K562 (cell line): Measurements from ENCODE around the gene DLK1. TPM values are rescaled to one million over a fixed set of nuclear protein-coding genes. Genes with fewer than 3 reads are reported as not detected.

ENCODE experiments used
- ATAC-seq: fragments of 200-7000 bp; cut with Tn5 transposase; 3 replicates; pipeline ENCODE4 v1.9.1; 2020; ENCODE audit warnings: moderate library complexity
- BruUV-seq: library from RNA; stranded (reverse); fragments of 400-500 nt; replicated peaks from 2 replicates; lab custom pipeline; 2021; lab: Mats Ljungman, UMichigan
- CTCF ChIA-PET: fragments of 300-600 bp; formaldehyde crosslinking; extraction: SDS; loops from one replicate; lab custom pipeline; 2021; ENCODE audit warnings: low intra/inter-chr PET ratio; lab: Yijun Ruan, JAX
- POLR2A ChIA-PET: fragments of 300-600, 350-650 bp; sonication (Branson Sonifier 250); formaldehyde crosslinking; extraction: SDS; loops from one replicate; lab custom pipeline; 2021; ENCODE audit warnings: antibody characterized with exemption, inconsistent platforms; lab: Yijun Ruan, JAX
- DNase-seq, 4 experiments: peaks; one replicate each; pipeline versions ENCODE4 v3.0.0 to v3.0.0-alpha.2; 2011 to 2018; ENCODE audit warnings: low spot score in 3 of 4, mixed read lengths in 3 of 4; ENCODE audit errors: extremely low read depth in 1 of 4
- FAIRE-seq: peaks from 2 replicates; lab custom pipeline; 2011; peaks lifted over from hg19 to GRCh38; lab: Jason Lieb, UNC
- H2AFZ ChIP-seq: 2 replicates; pipeline ENCODE4 v1.6.0; 2011; ENCODE audit warnings: low read depth, low read length, control low read depth, inconsistent platforms
- H3K27ac ChIP-seq: fragments of 200-600 bp; 3 replicates; pipeline ENCODE4 v1.8.0; 2011; ENCODE audit warnings: low read depth, mild to moderate bottlenecking, control low read depth, inconsistent platforms, low read length, moderate library complexity, mixed read lengths; ENCODE audit errors: extremely low read depth
- H3K27me3 ChIP-seq, 2 experiments: fragments of 300-600 bp in 1 of 2; 2 replicates in 1 of 2; 3 replicates in 1 of 2; pipeline versions ENCODE4 v1.6.0 to v1.8.0; 2011; ENCODE audit warnings: inconsistent platforms in 2 of 2, low read length in 2 of 2, mild to moderate bottlenecking in 1 of 2, mixed read lengths in 1 of 2, moderate library complexity in 1 of 2; ENCODE audit not compliant: control insufficient read depth in 2 of 2, insufficient read depth in 2 of 2
- H3K36me3 ChIP-seq: fragments of 300-600 bp; 3 replicates; pipeline ENCODE4 v1.8.0; 2011; ENCODE audit warnings: mild to moderate bottlenecking, low read length, inconsistent platforms; ENCODE audit not compliant: control insufficient read depth, insufficient read depth
- H3K4me1 ChIP-seq, 2 experiments: fragments of 200-600 bp in 1 of 2; replicated peaks in 1 of 2; 2 replicates in 1 of 2; 3 replicates in 1 of 2; pipeline versions ENCODE4 v1.5.1 to v1.8.0; 2011; ENCODE audit warnings: inconsistent platforms in 2 of 2, low read length in 2 of 2, mild to moderate bottlenecking in 1 of 2, mixed read lengths in 1 of 2, moderate library complexity in 1 of 2; ENCODE audit not compliant: control insufficient read depth in 2 of 2, insufficient read depth in 2 of 2
- H3K4me2 ChIP-seq: 2 replicates; pipeline ENCODE4 v1.6.1; 2011; ENCODE audit warnings: low read length, control low read depth, inconsistent platforms, mixed read lengths; ENCODE audit not compliant: insufficient read depth
- H3K4me3 ChIP-seq: fragments of 200-600 bp; sonication (generic), shearing (Covaris generic); 2 replicates; pipeline ENCODE4 v1.5.1; 2016; ENCODE audit warnings: control low read depth, inconsistent platforms
- H3K79me2 ChIP-seq: fragments of 200-600 bp; 3 replicates; pipeline ENCODE4 v1.8.0; 2011; ENCODE audit warnings: low read length, inconsistent platforms; ENCODE audit not compliant: control insufficient read depth, insufficient read depth
- H3K9ac ChIP-seq, 2 experiments: 2 replicates each; pipeline versions ENCODE4 v1.6.0 to v1.6.1; 2011; ENCODE audit warnings: low read depth in 2 of 2, low read length in 2 of 2, control low read depth in 1 of 2, inconsistent platforms in 1 of 2, mild to moderate bottlenecking in 1 of 2, mixed read lengths in 1 of 2; ENCODE audit not compliant: insufficient read depth in 1 of 2
- H3K9me1 ChIP-seq: one replicate; pipeline ENCODE4 v1.6.0; 2011; ENCODE audit warnings: inconsistent platforms, mild to moderate bottlenecking, low read length, moderate library complexity; ENCODE audit not compliant: control insufficient read depth, insufficient read depth
- H3K9me3 ChIP-seq: replicated peaks from 2 replicates; pipeline ENCODE4 v1.5.1; 2011; ENCODE audit warnings: low read depth, low read length, inconsistent platforms; ENCODE audit not compliant: control insufficient read depth, insufficient read depth
- H4K20me1 ChIP-seq: replicated peaks from 2 replicates; pipeline ENCODE4 v1.6.1; 2011; ENCODE audit warnings: low read length, inconsistent platforms, mixed read lengths; ENCODE audit not compliant: control insufficient read depth, insufficient read depth
- CHCHD3 ChIP-seq: fragments of 250-450 bp; sonication (Bioruptor Pico); IDR thresholded peaks from 2 replicates; pipeline ENCODE4 v2.1.2; 2022; ENCODE audit warnings: mild to moderate bottlenecking
- GATAD2A ChIP-seq: fragments of 450-650 bp; IDR thresholded peaks from 2 replicates; pipeline ENCODE4 v1.6.1; 2017
- HNRNPLL ChIP-seq: fragments of 200-400 bp; formaldehyde crosslinking; IDR thresholded peaks from 2 replicates; pipeline ENCODE4 v1.6.1; 2017; ENCODE audit warnings: low read length, low read depth, mild to moderate bottlenecking; ENCODE audit not compliant: poor library complexity, severe bottlenecking
- KLF1 ChIP-seq: fragments of 450-650 bp; IDR thresholded peaks from 2 replicates; pipeline ENCODE4 v1.6.1; 2016; ENCODE audit warnings: missing genetic modification characterization, missing compliant biosample characterization
- TCF3 ChIP-seq: sonication (generic); formaldehyde crosslinking; IDR thresholded peaks from 2 replicates; pipeline ENCODE4 v1.4.0; 2020; ENCODE audit warnings: mild to moderate bottlenecking, missing genetic modification reagents
- ZFX ChIP-seq: sonication (generic); formaldehyde crosslinking; IDR thresholded peaks from 2 replicates; pipeline ENCODE4 v1.8.0; 2022; ENCODE audit warnings: mild to moderate bottlenecking, missing genetic modification reagents, moderate library complexity
- WGBS: fragments of 100-300 bp; shearing (Covaris generic); methylation state at CpG from one replicate; pipeline ENCODE4 v1.1.6; 2016; ENCODE audit warnings: low coverage, mixed read lengths; ENCODE audit not compliant: insufficient coverage; ENCODE audit errors: missing lambda C conversion rate; 5-methylcytosine and 5-hydroxymethylcytosine counted together
- in situ Hi-C: fragments of 300-500 bp; cut with MboI; formaldehyde crosslinking; loops from 4 replicates; pipeline ENCODE4 v1.15.0; 2018; ENCODE audit warnings: inconsistent platforms, mixed read lengths
- intact Hi-C: fragments of 100-400 bp; cut with micrococcal nuclease; formaldehyde crosslinking; loops from 2 replicates; pipeline ENCODE4 v1.14.2; 2022
- polyA plus RNA-seq, 8 experiments: library from polyadenylated mRNA; depleted of rRNA in 4 of 8; stranded (reverse) in 5 of 8; unstranded in 3 of 8; fragments of >200 nt; fragmentation: Nextera tagmentation in 2 of 8; fragmentation: Illumina TruSeq in 1 of 8; extraction: Ambion mirVana in 2 of 8; extraction: Trizol in 1 of 8; gene quantifications; 2 replicates each; pipeline versions ENCODE4 v1.2.1 to v1.2.3, GENCODE V29; 2011 to 2014; ENCODE audit warnings: inconsistent platforms in 1 of 8, missing spikeins in 1 of 8
- total RNA-seq, 7 experiments: library from RNA; depleted of rRNA in 6 of 7; stranded (reverse); fragments of >200 nt in 6 of 7; fragmentation: Illumina TruSeq in 2 of 7; extraction: Trizol in 2 of 7; gene quantifications; 2 replicates each; pipeline versions ENCODE4 v1.2.1 to v1.2.3, GENCODE V29; 2011 to 2021; ENCODE audit warnings: low replicate concordance in 1 of 7
- TF ChIP-seq, protein P1 (sequence below), 2 experiments: fragments of 450-650 bp; IDR thresholded peaks; 2 replicates each; pipeline ENCODE4 v1.6.1; 2016
- TF ChIP-seq, protein P2 (sequence below): sonication (generic); formaldehyde crosslinking; IDR thresholded peaks from 2 replicates; pipeline ENCODE4 v1.8.1; 2023; ENCODE audit warnings: mild to moderate bottlenecking, missing genetic modification reagents
- TF ChIP-seq, protein P3 (sequence below): fragments of 450-650 bp; IDR thresholded peaks from 2 replicates; pipeline ENCODE4 v1.6.1; 2017; ENCODE audit warnings: antibody characterized with exemption, mild to moderate bottlenecking

The DLK1 gene
- total and polyA plus RNA-seq, 9 of the 15 experiments (the other 6 are each of a cell fraction or from before 2014, with no cell fraction given): 4.4 to 97.2 (median 15.3) TPM

DNA sequence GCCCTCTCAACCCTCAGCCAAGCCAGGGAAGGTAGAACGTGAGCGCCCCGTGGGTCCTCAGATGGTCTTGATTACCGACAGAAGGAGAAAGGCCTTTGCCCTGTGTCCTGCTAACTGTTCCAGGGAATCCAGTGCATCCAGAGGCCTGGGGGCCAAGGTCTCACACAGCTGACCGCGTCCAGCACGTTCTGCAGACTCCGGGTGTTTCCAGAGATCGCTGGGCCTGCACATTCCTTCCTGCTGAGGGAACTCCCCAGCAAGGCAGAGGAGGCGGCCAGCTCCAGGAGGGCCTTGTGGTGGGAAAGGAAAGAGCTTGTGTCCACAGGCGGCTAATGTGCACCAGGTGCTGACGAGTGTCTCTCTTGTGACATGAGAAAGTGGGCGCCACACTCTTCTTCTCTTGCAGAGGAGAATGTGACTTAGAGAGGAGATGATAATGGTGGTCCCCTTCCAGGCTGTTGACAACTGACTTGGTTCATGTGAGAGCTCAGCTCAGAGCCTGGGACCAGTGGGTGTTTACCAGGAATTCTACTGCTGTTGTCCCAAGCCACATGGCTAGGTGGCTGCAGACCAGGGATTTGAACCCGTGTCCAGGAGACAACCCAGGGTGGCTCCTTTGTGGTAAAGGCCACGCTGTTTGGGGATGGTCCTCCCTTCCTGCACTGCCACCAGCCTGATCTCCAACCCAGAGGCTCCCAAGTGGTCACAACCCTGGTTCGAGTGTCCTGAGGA, 46.8 kb upstream of the DLK1 start:
- H3K9me3 ChIP-seq: no peaks in the 10 kb centered on the region
- TF ChIP-seq CHCHD3 (CRISPR knock-in tag): no peak
- TF ChIP-seq, protein P1, sequence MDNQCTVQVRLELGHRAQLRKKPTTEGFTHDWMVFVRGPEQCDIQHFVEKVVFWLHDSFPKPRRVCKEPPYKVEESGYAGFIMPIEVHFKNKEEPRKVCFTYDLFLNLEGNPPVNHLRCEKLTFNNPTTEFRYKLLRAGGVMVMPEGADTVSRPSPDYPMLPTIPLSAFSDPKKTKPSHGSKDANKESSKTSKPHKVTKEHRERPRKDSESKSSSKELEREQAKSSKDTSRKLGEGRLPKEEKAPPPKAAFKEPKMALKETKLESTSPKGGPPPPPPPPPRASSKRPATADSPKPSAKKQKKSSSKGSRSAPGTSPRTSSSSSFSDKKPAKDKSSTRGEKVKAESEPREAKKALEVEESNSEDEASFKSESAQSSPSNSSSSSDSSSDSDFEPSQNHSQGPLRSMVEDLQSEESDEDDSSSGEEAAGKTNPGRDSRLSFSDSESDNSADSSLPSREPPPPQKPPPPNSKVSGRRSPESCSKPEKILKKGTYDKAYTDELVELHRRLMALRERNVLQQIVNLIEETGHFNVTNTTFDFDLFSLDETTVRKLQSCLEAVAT (IDR thresholded peaks at IDR 0.05): peak in 1 of 2 experiments; percentile 62; a peak in 2 of 4 replicates
- TF ChIP-seq TCF3 (CRISPR knock-in tag): 0 out of 2 replicates have a peak, but pooled peaks have one; percentile 1
- no peak for TF ChIP-seq GATAD2A
- TF ChIP-seq, protein P2, sequence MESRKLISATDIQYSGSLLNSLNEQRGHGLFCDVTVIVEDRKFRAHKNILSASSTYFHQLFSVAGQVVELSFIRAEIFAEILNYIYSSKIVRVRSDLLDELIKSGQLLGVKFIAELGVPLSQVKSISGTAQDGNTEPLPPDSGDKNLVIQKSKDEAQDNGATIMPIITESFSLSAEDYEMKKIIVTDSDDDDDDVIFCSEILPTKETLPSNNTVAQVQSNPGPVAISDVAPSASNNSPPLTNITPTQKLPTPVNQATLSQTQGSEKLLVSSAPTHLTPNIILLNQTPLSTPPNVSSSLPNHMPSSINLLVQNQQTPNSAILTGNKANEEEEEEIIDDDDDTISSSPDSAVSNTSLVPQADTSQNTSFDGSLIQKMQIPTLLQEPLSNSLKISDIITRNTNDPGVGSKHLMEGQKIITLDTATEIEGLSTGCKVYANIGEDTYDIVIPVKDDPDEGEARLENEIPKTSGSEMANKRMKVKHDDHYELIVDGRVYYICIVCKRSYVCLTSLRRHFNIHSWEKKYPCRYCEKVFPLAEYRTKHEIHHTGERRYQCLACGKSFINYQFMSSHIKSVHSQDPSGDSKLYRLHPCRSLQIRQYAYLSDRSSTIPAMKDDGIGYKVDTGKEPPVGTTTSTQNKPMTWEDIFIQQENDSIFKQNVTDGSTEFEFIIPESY (CRISPR knock-in tag): peak; percentile 81
- TF ChIP-seq ZFX (CRISPR knock-in tag): peak; percentile 38; the same call in 1 of the 2 replicates
- TF ChIP-seq KLF1 (tag): no peak
- TF ChIP-seq, protein P3, sequence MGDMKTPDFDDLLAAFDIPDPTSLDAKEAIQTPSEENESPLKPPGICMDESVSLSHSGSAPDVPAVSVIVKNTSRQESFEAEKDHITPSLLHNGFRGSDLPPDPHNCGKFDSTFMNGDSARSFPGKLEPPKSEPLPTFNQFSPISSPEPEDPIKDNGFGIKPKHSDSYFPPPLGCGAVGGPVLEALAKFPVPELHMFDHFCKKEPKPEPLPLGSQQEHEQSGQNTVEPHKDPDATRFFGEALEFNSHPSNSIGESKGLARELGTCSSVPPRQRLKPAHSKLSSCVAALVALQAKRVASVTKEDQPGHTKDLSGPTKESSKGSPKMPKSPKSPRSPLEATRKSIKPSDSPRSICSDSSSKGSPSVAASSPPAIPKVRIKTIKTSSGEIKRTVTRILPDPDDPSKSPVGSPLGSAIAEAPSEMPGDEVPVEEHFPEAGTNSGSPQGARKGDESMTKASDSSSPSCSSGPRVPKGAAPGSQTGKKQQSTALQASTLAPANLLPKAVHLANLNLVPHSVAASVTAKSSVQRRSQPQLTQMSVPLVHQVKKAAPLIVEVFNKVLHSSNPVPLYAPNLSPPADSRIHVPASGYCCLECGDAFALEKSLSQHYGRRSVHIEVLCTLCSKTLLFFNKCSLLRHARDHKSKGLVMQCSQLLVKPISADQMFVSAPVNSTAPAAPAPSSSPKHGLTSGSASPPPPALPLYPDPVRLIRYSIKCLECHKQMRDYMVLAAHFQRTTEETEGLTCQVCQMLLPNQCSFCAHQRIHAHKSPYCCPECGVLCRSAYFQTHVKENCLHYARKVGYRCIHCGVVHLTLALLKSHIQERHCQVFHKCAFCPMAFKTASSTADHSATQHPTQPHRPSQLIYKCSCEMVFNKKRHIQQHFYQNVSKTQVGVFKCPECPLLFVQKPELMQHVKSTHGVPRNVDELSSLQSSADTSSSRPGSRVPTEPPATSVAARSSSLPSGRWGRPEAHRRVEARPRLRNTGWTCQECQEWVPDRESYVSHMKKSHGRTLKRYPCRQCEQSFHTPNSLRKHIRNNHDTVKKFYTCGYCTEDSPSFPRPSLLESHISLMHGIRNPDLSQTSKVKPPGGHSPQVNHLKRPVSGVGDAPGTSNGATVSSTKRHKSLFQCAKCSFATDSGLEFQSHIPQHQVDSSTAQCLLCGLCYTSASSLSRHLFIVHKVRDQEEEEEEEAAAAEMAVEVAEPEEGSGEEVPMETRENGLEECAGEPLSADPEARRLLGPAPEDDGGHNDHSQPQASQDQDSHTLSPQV: 0 out of 2 replicates have a peak, but pooled peaks have one; percentile 37
- TF ChIP-seq HNRNPLL: no peak
- no peaks in the 10 kb centered on the region for H4K20me1 ChIP-seq
- CTCF ChIA-PET: no interaction called here
- DNase-seq (no peak), FAIRE-seq (no peak), ATAC-seq (no peak)
- in situ Hi-C loops (no loop called here), intact Hi-C loops (no loop called here)
- peak overlapping the region; percentile 82 for H2AFZ ChIP-seq
- H3K27me3 ChIP-seq: no peaks in the 10 kb centered on the region
- H3K4me3 ChIP-seq: no peak overlapping the region
- BruUV-seq: no TSS peak
- no peaks in the 10 kb centered on the region for H3K79me2 ChIP-seq
- peak overlapping the region; percentile 54 to 82 for H3K9ac ChIP-seq
- no peaks in the 10 kb centered on the region for H3K9me1 ChIP-seq
- peak overlapping the region; percentile 69 for H3K27ac ChIP-seq
- peaks cover 60 to 69% of the 10 kb centered on the region in 2 experiments for H3K4me1 ChIP-seq
- WGBS: 77% methylated on average over 10 of the region's 16 CpGs
- POLR2A ChIA-PET: interaction anchor here (0.8 to 1.1 kb wide), 2 partner anchors 11 to 17 kb away, joined by 3 to 5 read pairs; no protein-coding TSS in a partner anchor
- H3K4me2 ChIP-seq: peak overlapping the region; percentile 11; the same call in 1 of the 2 replicates
- H3K36me3 ChIP-seq: no peaks in the 10 kb centered on the region
